ENCODE data around the gene ZFHX3.

Gene ZFHX3

GRCh38 chr16:72743011-72743761, 304.7 kb downstream of the ZFHX3 start:
- DNase-seq (ENCODE audit: low read depth): no peak

GRCh38 chr16:72740347-72740746, 307.6 kb downstream of the ZFHX3 start:
- DNase-seq (ENCODE audit: low read depth): no peak

- DNase-seq (ENCODE audit: low read depth): no peak
Observed at GRCh38 chr16:72739577-72739976, 308.4 kb downstream of the ZFHX3 start.

GRCh38 chr16:72736074-72736473, 311.9 kb downstream of the ZFHX3 start:
- DNase-seq (ENCODE audit: low read depth): no peak

Measured in non-pigmented ciliary epithelial cell (primary cell).